Epithelial cell of proximal tubule (primary cell): ENCODE data around the gene LIPC. TPM values are rescaled to one million over a fixed set of nuclear protein-coding genes. Genes with fewer than 3 reads are reported as not detected.

Experiments
- DNase-seq: peaks from one replicate; pipeline ENCODE4 v3.0.0-alpha.2; 2011; ENCODE audit warnings: low read depth
- H3K4me3 ChIP-seq: 2 replicates; pipeline ENCODE4 v1.5.1; 2011; ENCODE audit warnings: low read depth, mild to moderate bottlenecking, low read length
- CTCF ChIP-seq: conservative IDR thresholded peaks from 2 replicates; pipeline ENCODE4 v1.5.1; 2012; ENCODE audit warnings: low read depth, mild to moderate bottlenecking, low read length
- total RNA-seq: library from RNA; depleted of rRNA; stranded (reverse); fragments of >200 nt; gene quantifications from 2 replicates; pipeline ENCODE4 v1.2.3, GENCODE V29; 2015

The LIPC gene
- total RNA-seq, 1 donor from 2014 or later: 12.9 TPM

DNA sequence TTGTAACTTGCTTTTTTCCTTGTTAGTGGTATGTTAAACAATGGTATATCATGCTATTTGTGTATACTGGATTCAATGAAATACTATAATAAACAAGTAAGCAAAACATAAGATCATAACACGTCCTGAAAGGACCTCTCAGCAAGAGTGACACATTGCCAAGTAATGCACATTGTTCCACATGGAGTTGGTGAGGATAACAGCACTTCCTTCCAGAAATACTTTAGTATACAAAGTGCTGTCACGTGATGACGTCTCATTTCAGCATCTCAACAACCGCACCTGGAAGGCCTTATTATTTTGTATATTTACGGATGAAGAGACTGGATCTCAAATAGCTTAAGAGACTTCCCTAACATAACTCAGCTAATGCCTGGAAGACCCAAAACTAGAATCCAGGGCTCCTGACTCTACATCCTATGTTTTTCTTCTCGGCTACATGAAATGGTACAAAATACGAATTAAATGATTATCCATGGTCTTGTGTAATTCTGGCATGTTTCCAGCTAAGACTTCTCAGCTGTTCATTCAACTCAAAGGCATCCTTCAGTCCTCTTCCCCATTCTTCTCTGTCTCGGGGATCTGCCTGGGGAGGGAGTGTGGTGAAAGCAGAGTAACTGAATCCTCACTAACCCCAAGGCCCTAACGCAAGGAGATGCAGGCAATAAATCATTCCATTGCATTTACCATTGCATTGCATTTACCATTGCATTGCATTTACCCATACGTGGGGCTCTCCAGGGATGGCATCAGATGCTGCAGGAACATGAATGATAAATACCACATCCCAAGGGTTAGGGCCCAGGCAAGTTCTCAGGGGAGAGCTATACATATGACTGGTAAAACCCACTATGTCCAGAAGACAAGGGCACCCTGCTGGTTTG is 79.2 kb downstream of the LIPC start:
- DNase-seq: no peak
- no peak overlapping the region for H3K4me3 ChIP-seq
- no peak for TF ChIP-seq CTCF

- no peak for DNase-seq
Observed at GRCh38 chr15:58511599-58511987, 79.8 kb downstream of the LIPC start.

GRCh38 chr15:58512522-58512921 is 80.7 kb downstream of the LIPC start:
- H3K4me3 ChIP-seq: no peak overlapping the region
- no peak for TF ChIP-seq CTCF
- no peak for DNase-seq

More at GRCh38 chr15:58511599-58511987, 79.8 kb downstream of the LIPC start:
- TF ChIP-seq CTCF: no peak
- no peak overlapping the region for H3K4me3 ChIP-seq

- no peak for DNase-seq
- TF ChIP-seq CTCF: no peak
Observed at GRCh38 chr15:58513008-58513407, 81.2 kb downstream of the LIPC start.

GRCh38 chr15:58513726-58514336 is 82.0 kb downstream of the LIPC start:
- DNase-seq: no peak
- no peak for TF ChIP-seq CTCF
- no peak overlapping the region for H3K4me3 ChIP-seq

More at GRCh38 chr15:58513008-58513407, 81.2 kb downstream of the LIPC start:
- H3K4me3 ChIP-seq: no peak overlapping the region

- no peak for TF ChIP-seq CTCF
- no peak for DNase-seq
- no peak overlapping the region for H3K4me3 ChIP-seq
Observed at GRCh38 chr15:58515807-58516206, 84.0 kb downstream of the LIPC start.
